AG04450 (cell line): Measurements from ENCODE around the gene SMYD5. TPM values are rescaled to one million over a fixed set of nuclear protein-coding genes. Genes with fewer than 3 reads are reported as not detected.

Experiments used
- CTCF ChIA-PET: fragments of 300-600, 350-600 bp; formaldehyde crosslinking; extraction: SDS; loops from one replicate; lab custom pipeline; 2022; ENCODE audit warnings: antibody characterized with exemption, inconsistent platforms; lab: Charles Lee
- POLR2A ChIA-PET: fragments of 350-600 bp; formaldehyde crosslinking; extraction: SDS; loops from one replicate; lab custom pipeline; 2021; ENCODE audit warnings: antibody characterized with exemption, inconsistent platforms; lab: Yijun Ruan, JAX
- DNase-seq: peaks from one replicate; pipeline ENCODE4 v3.0.0-alpha.2; 2011; ENCODE audit warnings: low read depth, low spot score
- H3K27ac ChIP-seq: one replicate; pipeline ENCODE4 v1.5.1; 2012; ENCODE audit warnings: low read depth, low read length, control low read depth
- H3K27me3 ChIP-seq: one replicate; pipeline ENCODE4 v1.6.0; 2012; ENCODE audit warnings: low read length; ENCODE audit not compliant: control insufficient read depth, insufficient read depth
- H3K4me3 ChIP-seq: 2 replicates; pipeline ENCODE4 v1.5.1; 2011; ENCODE audit warnings: mild to moderate bottlenecking, low read depth, low read length, control low read depth
- H3K9me3 ChIP-seq: 2 replicates; pipeline ENCODE4 v1.5.1; 2012; ENCODE audit warnings: low read length; ENCODE audit not compliant: control insufficient read depth, insufficient read depth
- CTCF ChIP-seq: IDR thresholded peaks from 2 replicates; pipeline ENCODE4 v1.5.1; 2011; ENCODE audit warnings: low read depth, low read length, control low read depth, inconsistent platforms
- polyA plus RNA-seq: library from polyadenylated mRNA; depleted of rRNA; stranded (reverse); fragments of >200 nt; gene quantifications from 2 replicates; pipeline ENCODE4 v1.2.3, GENCODE V29; 2011

Gene SMYD5
- polyA plus RNA-seq, 1 experiment, result 10.4 TPM

DNA sequence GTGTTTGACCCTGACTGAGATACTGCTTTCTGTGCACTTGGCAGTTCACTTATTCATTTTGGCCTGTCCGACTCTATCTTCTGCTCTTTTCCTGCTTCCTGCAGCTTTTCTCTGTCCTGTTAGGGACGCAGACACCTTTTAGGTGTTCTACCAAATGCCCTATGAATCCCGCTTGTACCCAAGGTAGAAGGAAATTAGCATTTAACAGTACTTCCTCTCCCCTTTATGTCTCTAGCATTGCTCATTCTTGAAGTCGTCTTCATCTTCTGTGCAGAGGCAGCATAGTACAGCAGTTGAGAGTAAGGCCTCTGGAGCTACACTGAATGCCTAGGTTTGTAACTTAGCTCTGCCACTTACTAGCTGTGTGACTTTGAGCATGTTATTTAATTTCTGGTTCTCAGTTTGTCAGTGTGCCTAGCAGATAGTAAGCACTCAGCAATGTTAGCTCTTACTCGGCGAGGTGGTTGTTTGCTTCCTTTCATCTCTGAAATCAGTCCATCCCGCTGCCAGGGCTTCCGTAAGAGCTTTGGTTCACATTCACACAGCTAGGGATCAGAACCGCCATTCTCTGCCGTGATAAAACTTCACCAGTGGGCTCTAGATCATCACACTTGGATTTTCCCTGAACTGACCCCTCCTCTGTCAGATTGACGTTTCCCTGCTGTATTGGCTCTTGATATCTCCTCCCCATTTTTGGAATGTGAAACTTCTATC lies 21.4 kb downstream of the SMYD5 start:
- no peak overlapping the region for H3K27ac ChIP-seq
- H3K4me3 ChIP-seq, result peak overlapping the region; percentile 94
- TF ChIP-seq CTCF, result no peak
- no peaks in the 10 kb centered on the region for H3K27me3 ChIP-seq
- no peak for DNase-seq
- ChIA-PET CTCF (interaction anchor here (0.6 kb wide), 1 partner anchor 13 kb away, joined by 3 read pairs; no protein-coding TSS in a partner anchor), POLR2A (interaction anchor here (0.6 to 1.7 kb wide), 4 partner anchors 14 to 339 kb away, joined by 3 to 6 read pairs (median 3); no protein-coding TSS in a partner anchor)
- H3K9me3 ChIP-seq, result no peaks in the 10 kb centered on the region

- POLR2A ChIA-PET, result interaction anchor here (0.6 kb wide), 1 partner anchor 982 kb away, joined by 4 read pairs; no protein-coding TSS in a partner anchor
- CTCF ChIA-PET, result no interaction called here
- no peaks in the 10 kb centered on the region for H3K9me3 ChIP-seq
- no peak overlapping the region for H3K27ac ChIP-seq
- no peak for TF ChIP-seq CTCF
- no peak for DNase-seq
- H3K27me3 ChIP-seq, result no peaks in the 10 kb centered on the region
- no peak overlapping the region for H3K4me3 ChIP-seq
These were observed 23.1 kb downstream of the SMYD5 start for GRCh38 chr2:73237168-73237567.

- Histone ChIP-seq H3K9me3 (no peaks in the 10 kb centered on the region), H3K4me3 (no peak overlapping the region), H3K27me3 (no peaks in the 10 kb centered on the region), H3K27ac (no peak overlapping the region)
- CTCF ChIA-PET, result no interaction called here
- POLR2A ChIA-PET, result no interaction called here
- TF ChIP-seq CTCF, result no peak
- no peak for DNase-seq
These were observed 24.1 kb downstream of the SMYD5 start for GRCh38 chr2:73238149-73238548.

GRCh38 chr2:73238976-73239375 lies 24.9 kb downstream of the SMYD5 start:
- ChIA-PET POLR2A (no interaction called here), CTCF (interaction anchor here (0.7 to 1.2 kb wide), 2 partner anchors 26 to 62 kb away, joined by 3 read pairs; no protein-coding TSS in a partner anchor)
- TF ChIP-seq CTCF, result no peak
- Histone ChIP-seq H3K4me3 (no peak overlapping the region), H3K9me3 (no peaks in the 10 kb centered on the region), H3K27me3 (no peaks in the 10 kb centered on the region), H3K27ac (no peak overlapping the region)
- no peak for DNase-seq

GRCh38 chr2:73239776-73240175 lies 25.7 kb downstream of the SMYD5 start:
- Histone ChIP-seq H3K4me3 (no peak overlapping the region), H3K27ac (no peak overlapping the region), H3K9me3 (no peaks in the 10 kb centered on the region), H3K27me3 (no peaks in the 10 kb centered on the region)
- ChIA-PET CTCF (interaction anchor here (0.7 to 1.2 kb wide), 2 partner anchors 27 to 62 kb away, joined by 3 read pairs; no protein-coding TSS in a partner anchor), POLR2A (no interaction called here)
- no peak for TF ChIP-seq CTCF
- DNase-seq, result no peak
